Right lobe of liver (tissue), 4 donors: ENCODE results near the gene RBM4.

Experiments used
- POLR2A ChIP-seq: fragments of 450-650 bp; IDR thresholded peaks from one replicate; pipeline ENCODE4 v1.6.1; 2017; ENCODE audit warnings: antibody characterized with exemption, mild to moderate bottlenecking
- TF ChIP-seq, protein P1 (sequence below), 4 donors: fragments of 200-600 bp in 3 of 4; fragments of 450-650 bp in 1 of 4; IDR thresholded peaks; one replicate each; pipeline versions ENCODE4 v1.5.1 to v1.8.0; 2016 to 2022; ENCODE audit warnings: antibody characterized with exemption in 4 of 4, mild to moderate bottlenecking in 2 of 4
- donor health status: DM: no; HTN: no; CAD: no.
- donor health status: DM: no; HTN: no; CAD: no.
- donor health status: DM: no; HTN: yes; CAD: no.

DNA sequence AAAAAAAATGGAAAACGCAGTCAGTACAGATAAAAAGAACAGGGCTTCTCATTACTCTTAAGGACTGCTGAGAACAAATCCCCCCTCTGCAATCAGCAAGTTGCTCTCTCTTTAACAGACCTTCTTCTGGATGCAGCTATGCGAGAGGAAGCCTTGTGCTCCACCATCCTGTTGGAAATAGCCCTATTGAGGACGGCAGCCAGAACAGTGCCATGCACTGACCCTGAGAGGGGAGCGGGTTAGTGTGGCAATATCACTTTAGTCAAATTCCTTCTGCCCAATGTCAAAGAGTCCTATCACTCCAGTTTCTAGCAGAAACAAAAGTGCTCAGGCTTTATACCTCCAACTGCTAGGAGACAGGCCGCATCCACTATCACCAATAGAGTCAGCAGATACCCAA lies 32.3 kb downstream of the RBM4 start:
- no peak for TF ChIP-seq POLR2A
- TF ChIP-seq, protein P1, sequence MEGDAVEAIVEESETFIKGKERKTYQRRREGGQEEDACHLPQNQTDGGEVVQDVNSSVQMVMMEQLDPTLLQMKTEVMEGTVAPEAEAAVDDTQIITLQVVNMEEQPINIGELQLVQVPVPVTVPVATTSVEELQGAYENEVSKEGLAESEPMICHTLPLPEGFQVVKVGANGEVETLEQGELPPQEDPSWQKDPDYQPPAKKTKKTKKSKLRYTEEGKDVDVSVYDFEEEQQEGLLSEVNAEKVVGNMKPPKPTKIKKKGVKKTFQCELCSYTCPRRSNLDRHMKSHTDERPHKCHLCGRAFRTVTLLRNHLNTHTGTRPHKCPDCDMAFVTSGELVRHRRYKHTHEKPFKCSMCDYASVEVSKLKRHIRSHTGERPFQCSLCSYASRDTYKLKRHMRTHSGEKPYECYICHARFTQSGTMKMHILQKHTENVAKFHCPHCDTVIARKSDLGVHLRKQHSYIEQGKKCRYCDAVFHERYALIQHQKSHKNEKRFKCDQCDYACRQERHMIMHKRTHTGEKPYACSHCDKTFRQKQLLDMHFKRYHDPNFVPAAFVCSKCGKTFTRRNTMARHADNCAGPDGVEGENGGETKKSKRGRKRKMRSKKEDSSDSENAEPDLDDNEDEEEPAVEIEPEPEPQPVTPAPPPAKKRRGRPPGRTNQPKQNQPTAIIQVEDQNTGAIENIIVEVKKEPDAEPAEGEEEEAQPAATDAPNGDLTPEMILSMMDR (IDR thresholded peaks at IDR 0.05): no peak
